BLaER1 treated with 17β-estradiol and CSF1 and Interleukin-3, amounts not matched to agents 10 nM and 100 nM (cell line): ENCODE data around the gene LFNG.

Source experiments
- H3K27ac ChIP-seq, 11 experiments: shearing (Covaris generic); formaldehyde crosslinking; 2 replicates each; pipeline ENCODE4 v1.8.1; 2022
- H3K27me3 ChIP-seq, 11 experiments: shearing (Covaris generic); formaldehyde crosslinking; 2 replicates each; pipeline ENCODE4 v1.8.1; 2022
- H3K36me3 ChIP-seq, 11 experiments: shearing (Covaris generic); formaldehyde crosslinking; 2 replicates each; pipeline ENCODE4 v1.8.1; 2022
- H3K4me1 ChIP-seq, 10 experiments: shearing (Covaris generic); formaldehyde crosslinking; 2 replicates each; pipeline ENCODE4 v1.8.1; 2022
- H3K4me2 ChIP-seq, 11 experiments: shearing (Covaris generic); formaldehyde crosslinking; 2 replicates each; pipeline ENCODE4 v1.8.1; 2022
- H3K4me3 ChIP-seq, 10 experiments: shearing (Covaris generic); formaldehyde crosslinking; 2 replicates each; pipeline ENCODE4 v1.8.1; 2022
- H3K9ac ChIP-seq, 11 experiments: shearing (Covaris generic); formaldehyde crosslinking; 2 replicates each; pipeline ENCODE4 v1.8.1; 2022
- H3K9me3 ChIP-seq, 11 experiments: shearing (Covaris generic); formaldehyde crosslinking; replicated peaks in 1 of 11; 2 replicates each; pipeline ENCODE4 v1.8.1; 2022
- H4K20me1 ChIP-seq, 11 experiments: shearing (Covaris generic); formaldehyde crosslinking; 2 replicates each; pipeline ENCODE4 v1.8.1; 2022
- Cebpa-rat ChIP-seq, 11 experiments: shearing (Covaris generic); IDR thresholded peaks; 2 replicates each; pipeline ENCODE4 v1.8.1; 2022

The LFNG gene

GRCh38 chr7:2520131-2520760 is 672 bp downstream of the LFNG start:
- Histone ChIP-seq H3K4me3 (peak overlapping the region; percentile 66 to 82 (median 74)), H3K4me2 (peak overlapping the region; percentile 85 to 100 (median 96)), H3K27ac (peak overlapping the region in 9 of 11 experiments; percentile 69 to 84 (median 80); a peak in 18 of 22 replicates), H3K36me3 (peaks cover 0 to 17% (median 6%) of the 10 kb centered on the region in 11 experiments; a peak in 18 of 22 replicates), H3K9ac (peak overlapping the region; percentile 70 to 86 (median 78)), H3K27me3 (no peaks in the 10 kb centered on the region), H3K9me3 (no peaks in the 10 kb centered on the region), H4K20me1 (peaks cover 0 to 55% (median 53%) of the 10 kb centered on the region in 11 experiments; a peak in 19 of 22 replicates), H3K4me1 (peaks cover 72 to 89% (median 87%) of the 10 kb centered on the region in 10 experiments)
- no peak for TF ChIP-seq Cebpa-rat (IDR thresholded peaks at IDR 0.05)

DNA sequence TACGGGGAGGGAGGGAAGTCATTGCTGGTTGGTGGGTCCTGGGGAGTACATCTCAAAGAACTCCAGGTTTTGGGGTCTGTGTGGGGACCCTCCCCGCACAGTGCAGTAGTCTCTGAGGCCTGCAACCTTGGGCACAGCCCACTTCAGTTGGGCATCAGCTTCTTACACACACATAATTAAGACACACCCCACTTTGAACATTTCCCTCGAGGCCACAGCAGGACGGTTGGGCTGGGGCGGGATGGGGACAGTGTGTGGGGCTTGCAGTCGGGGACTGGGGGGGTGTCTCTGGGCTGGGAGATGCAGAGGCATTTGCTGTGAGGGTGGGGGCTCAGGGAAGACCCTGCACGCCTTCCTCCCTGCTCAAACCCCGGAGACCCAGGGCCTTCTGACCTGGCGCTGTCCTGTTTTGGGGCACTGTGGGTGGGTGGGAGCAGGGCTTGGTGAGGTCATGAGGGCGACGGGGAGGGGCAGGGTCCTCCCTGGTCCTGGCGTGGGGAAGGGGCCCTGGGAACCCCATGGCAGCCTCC is 1.3 kb downstream of the LFNG start:
- Histone ChIP-seq H3K27me3 (no peaks in the 10 kb centered on the region), H3K9ac (peak overlapping the region; percentile 70 to 86 (median 78); a peak in 21 of 22 replicates), H3K4me1 (peaks cover 77 to 89% (median 87%) of the 10 kb centered on the region in 10 experiments), H4K20me1 (peaks cover 0 to 61% (median 59%) of the 10 kb centered on the region in 11 experiments; a peak in 19 of 22 replicates), H3K36me3 (peaks cover 3 to 23% (median 11%) of the 10 kb centered on the region in 11 experiments; a peak in 19 of 22 replicates), H3K9me3 (no peaks in the 10 kb centered on the region), H3K4me3 (peak overlapping the region; percentile 66 to 82 (median 74)), H3K4me2 (peak overlapping the region; percentile 85 to 100 (median 96)), H3K27ac (peak overlapping the region in 9 of 11 experiments; percentile 69 to 84 (median 80); a peak in 19 of 22 replicates)
- TF ChIP-seq Cebpa-rat (IDR thresholded peaks at IDR 0.05): no peak

DNA sequence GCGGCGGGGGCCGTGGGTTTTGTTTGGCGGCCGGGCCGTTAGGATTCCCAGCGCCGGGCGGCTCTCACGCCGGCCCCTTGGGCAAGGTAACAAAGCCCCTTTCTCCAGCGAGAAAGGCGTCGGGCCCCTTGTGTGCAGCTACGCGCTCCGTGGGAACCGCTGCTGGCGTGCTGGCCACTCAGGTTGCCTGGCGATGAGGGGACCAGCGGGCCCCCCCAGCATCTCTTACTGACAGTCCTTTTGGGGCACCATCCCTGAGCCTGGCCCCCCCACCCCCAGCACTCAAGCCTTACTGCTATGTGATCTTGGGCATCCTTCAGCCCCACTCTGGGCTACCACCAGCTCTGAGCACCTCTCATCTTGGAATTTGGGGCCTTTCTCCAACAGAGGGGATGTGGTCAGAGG is 1.8 kb downstream of the LFNG start:
- Histone ChIP-seq H4K20me1 (peaks cover 0 to 66% (median 64%) of the 10 kb centered on the region in 11 experiments; a peak in 19 of 22 replicates), H3K9me3 (no peaks in the 10 kb centered on the region), H3K36me3 (peaks cover 8 to 28% (median 16%) of the 10 kb centered on the region in 11 experiments), H3K9ac (peak overlapping the region; percentile 70 to 86 (median 78); a peak in 21 of 22 replicates), H3K4me1 (peaks cover 80 to 89% (median 87%) of the 10 kb centered on the region in 10 experiments), H3K4me3 (peak overlapping the region; percentile 66 to 82 (median 74)), H3K4me2 (peak overlapping the region; percentile 85 to 100 (median 96)), H3K27ac (peak overlapping the region in 10 of 11 experiments; percentile 52 to 84 (median 78); a peak in 20 of 22 replicates), H3K27me3 (no peaks in the 10 kb centered on the region)
- TF ChIP-seq Cebpa-rat (IDR thresholded peaks at IDR 0.05): no peak

DNA sequence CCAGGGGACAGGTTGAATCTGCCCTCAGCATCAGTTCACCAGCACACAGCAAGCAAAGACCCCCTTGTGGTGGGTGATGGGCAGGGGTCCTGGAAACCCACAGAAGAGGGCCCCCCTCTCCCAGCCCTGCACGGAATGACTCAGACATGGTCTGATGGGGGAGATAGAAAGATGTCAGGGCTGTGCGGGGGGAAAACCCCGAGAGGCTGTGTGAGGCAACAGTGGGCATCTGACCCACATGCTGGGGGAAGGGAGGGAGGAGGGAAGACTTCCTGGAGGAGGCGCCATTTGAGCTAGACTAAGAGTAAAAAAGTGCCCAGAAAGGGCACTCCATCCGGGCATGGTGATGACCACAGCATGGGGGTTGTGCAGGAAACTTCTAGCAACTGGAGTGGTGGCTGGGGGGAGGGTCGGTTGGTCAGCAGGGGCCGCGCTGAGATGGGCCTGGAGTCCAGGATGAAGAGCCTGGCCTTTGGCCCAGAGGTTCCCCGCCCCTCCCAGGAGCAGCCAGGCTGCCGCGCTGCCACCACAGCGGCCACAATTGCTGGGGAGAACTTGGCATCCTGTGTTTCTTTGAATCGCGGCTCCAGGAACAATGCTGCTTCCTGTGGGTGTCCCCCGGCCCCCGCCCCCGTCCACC is 2.5 kb downstream of the LFNG start:
- Histone ChIP-seq H3K27me3 (no peaks in the 10 kb centered on the region), H3K4me1 (peaks cover 80 to 89% (median 87%) of the 10 kb centered on the region in 10 experiments), H3K27ac (peak overlapping the region in 10 of 11 experiments; percentile 52 to 84 (median 78); a peak in 20 of 22 replicates), H4K20me1 (peaks cover 0 to 73% (median 71%) of the 10 kb centered on the region in 11 experiments; a peak in 19 of 22 replicates), H3K4me2 (peak overlapping the region; percentile 85 to 100 (median 96)), H3K9ac (peak overlapping the region; percentile 70 to 86 (median 78); a peak in 21 of 22 replicates), H3K36me3 (peaks cover 15 to 35% (median 24%) of the 10 kb centered on the region in 11 experiments), H3K9me3 (no peaks in the 10 kb centered on the region), H3K4me3 (peak overlapping the region; percentile 66 to 82 (median 74))
- TF ChIP-seq Cebpa-rat (IDR thresholded peaks at IDR 0.05): peak in 8 of 11 experiments; percentile 35 to 88 (median 62); a peak in 11 of 22 replicates

DNA sequence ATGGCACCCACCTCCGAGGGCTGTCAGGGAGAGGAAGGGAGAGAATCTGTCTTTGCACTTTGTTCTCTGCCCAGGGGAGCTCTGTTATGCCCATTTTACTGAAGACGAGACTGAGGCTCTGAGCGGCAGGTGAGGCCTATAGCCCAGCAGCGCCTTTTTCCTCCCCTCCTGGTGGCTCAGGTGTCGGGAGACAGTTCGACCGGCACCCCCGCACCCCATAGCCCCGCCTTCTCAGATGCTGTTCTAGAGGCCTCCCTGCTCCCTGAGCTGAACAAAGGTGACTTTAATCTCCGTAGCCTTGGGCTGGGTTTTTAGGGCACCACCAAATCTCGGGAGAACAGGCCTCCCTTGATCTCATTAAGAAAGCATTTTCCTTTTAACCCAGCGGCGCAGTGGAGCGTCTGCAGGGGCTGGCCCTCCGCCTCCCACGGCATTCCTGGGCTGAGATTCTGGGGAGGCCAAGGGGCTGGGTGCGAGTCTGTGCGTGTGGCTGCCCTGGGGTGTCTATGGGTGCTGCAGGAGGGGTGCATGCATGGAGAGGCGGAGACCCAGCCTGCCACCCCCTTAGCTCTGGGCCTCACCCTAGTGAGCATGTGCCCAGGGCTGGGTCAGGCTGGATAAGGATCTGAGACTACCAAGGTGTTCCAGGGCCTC is 3.3 kb downstream of the LFNG start:
- TF ChIP-seq Cebpa-rat (IDR thresholded peaks at IDR 0.05): no peak
- Histone ChIP-seq H3K4me2 (peak overlapping the region; percentile 85 to 100 (median 96)), H3K27ac (peak overlapping the region in 9 of 11 experiments; percentile 69 to 84 (median 80); a peak in 18 of 22 replicates), H3K27me3 (no peaks in the 10 kb centered on the region), H3K9me3 (no peaks in the 10 kb centered on the region), H3K36me3 (peaks cover 20 to 44% (median 30%) of the 10 kb centered on the region in 11 experiments), H4K20me1 (peaks cover 0 to 82% (median 78%) of the 10 kb centered on the region in 11 experiments; a peak in 19 of 22 replicates), H3K4me3 (peak overlapping the region; percentile 66 to 82 (median 74)), H3K9ac (peak overlapping the region; percentile 20 to 86 (median 78); a peak in 19 of 22 replicates), H3K4me1 (peaks cover 80 to 89% (median 87%) of the 10 kb centered on the region in 10 experiments)

GRCh38 chr7:2523461-2523936 is 3.9 kb downstream of the LFNG start:
- TF ChIP-seq Cebpa-rat (IDR thresholded peaks at IDR 0.05): no peak
- Histone ChIP-seq H3K27ac (peak overlapping the region in 9 of 11 experiments; percentile 69 to 84 (median 80); a peak in 15 of 22 replicates), H3K9me3 (no peaks in the 10 kb centered on the region), H3K4me2 (peak overlapping the region; percentile 85 to 100 (median 96)), H3K36me3 (peaks cover 20 to 46% (median 30%) of the 10 kb centered on the region in 11 experiments), H3K4me3 (peak overlapping the region; percentile 66 to 82 (median 74); a peak in 19 of 20 replicates), H4K20me1 (peaks cover 0 to 88% (median 83%) of the 10 kb centered on the region in 11 experiments; a peak in 19 of 22 replicates), H3K4me1 (peaks cover 80 to 89% (median 87%) of the 10 kb centered on the region in 10 experiments), H3K9ac (peak overlapping the region in 10 of 11 experiments; percentile 60 to 86 (median 80); a peak in 19 of 22 replicates), H3K27me3 (no peaks in the 10 kb centered on the region)

DNA sequence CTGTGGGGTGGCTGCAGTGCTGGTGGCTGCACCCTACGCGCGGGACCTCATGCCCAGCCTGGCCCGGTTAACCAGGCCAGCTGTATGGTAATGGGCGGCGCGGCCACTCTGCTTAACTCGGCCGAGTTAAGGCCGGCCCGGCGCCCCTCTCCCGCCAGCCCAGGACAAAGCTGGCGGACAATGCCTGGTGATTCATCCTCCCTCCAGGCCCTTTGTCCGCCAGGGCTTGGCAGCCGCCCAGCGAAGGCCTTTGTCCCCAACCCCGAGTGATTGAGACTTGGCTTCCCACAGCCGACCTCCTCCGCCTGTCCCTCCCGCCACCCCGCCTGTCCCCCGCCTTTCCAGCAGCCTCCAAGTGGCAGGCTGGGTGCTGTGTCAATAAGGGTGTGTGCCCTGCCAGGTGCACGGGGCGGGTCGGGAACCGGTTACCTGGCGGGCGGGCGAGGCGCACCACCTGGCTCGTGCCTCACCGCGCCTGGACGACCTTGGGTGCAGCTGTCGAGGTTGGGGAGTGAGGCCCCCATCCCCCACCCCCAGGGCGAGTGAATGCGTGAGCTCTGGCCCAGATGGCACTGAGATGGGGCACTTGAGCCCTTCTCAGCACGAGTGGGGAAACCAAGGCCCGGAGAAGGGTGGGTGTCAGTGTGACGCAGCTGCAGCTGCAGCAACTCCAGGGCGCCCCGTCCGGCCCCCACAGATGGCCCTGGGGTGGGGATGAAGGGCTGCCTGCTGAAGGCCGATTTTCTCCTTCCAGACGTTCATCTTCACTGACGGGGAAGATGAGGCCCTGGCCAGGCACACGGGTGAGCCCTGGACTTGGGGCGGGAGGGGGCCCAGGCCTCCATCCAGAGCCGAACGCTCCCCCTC is 4.6 kb downstream of the LFNG start:
- H3K4me3 ChIP-seq: peak overlapping the region; percentile 66 to 82 (median 74); a peak in 15 of 20 replicates
- H3K9ac ChIP-seq: peak overlapping the region in 10 of 11 experiments; percentile 60 to 86 (median 80); a peak in 18 of 22 replicates
- H3K27me3 ChIP-seq: no peaks in the 10 kb centered on the region

More for the DNA sequence above, 4.6 kb downstream of the LFNG start:
- Histone ChIP-seq H4K20me1 (peaks cover 0 to 94% (median 87%) of the 10 kb centered on the region in 11 experiments; a peak in 19 of 22 replicates), H3K4me2 (peak overlapping the region; percentile 85 to 100 (median 96)), H3K27ac (peak overlapping the region in 8 of 11 experiments; percentile 1 to 84 (median 78); a peak in 11 of 22 replicates), H3K36me3 (peaks cover 20 to 49% (median 30%) of the 10 kb centered on the region in 11 experiments), H3K4me1 (peaks cover 80 to 89% (median 86%) of the 10 kb centered on the region in 10 experiments), H3K9me3 (no peaks in the 10 kb centered on the region)
- TF ChIP-seq Cebpa-rat (IDR thresholded peaks at IDR 0.05): no peak
